Neuronal stem cell (in vitro differentiated cells): ENCODE results near the gene OR7G3.

ENCODE experiments used
- DNase-seq: peaks from one replicate; pipeline ENCODE4 v3.0.0-alpha.2; 2013; ENCODE audit warnings: low spot score
- H2AFZ ChIP-seq: one replicate; pipeline ENCODE4 v1.6.1; 2013; ENCODE audit warnings: mild to moderate bottlenecking, low read length, inconsistent platforms
- H2AK5ac ChIP-seq: 2 replicates; pipeline ENCODE4 v1.6.1; 2013; ENCODE audit warnings: low read depth, mild to moderate bottlenecking, inconsistent platforms, low read length, moderate library complexity, mixed read lengths
- H2BK120ac ChIP-seq: 2 replicates; pipeline ENCODE4 v1.6.1; 2013; ENCODE audit warnings: low read depth, mild to moderate bottlenecking, inconsistent platforms, low read length, moderate library complexity, mixed read lengths
- H2BK12ac ChIP-seq: one replicate; pipeline ENCODE4 v1.6.1; 2013; ENCODE audit warnings: low read length, inconsistent platforms
- H2BK15ac ChIP-seq: 2 replicates; pipeline ENCODE4 v1.6.1; 2013; ENCODE audit warnings: mild to moderate bottlenecking, low read length, inconsistent platforms, mixed read lengths
- H2BK5ac ChIP-seq: one replicate; pipeline ENCODE4 v1.6.1; 2013; ENCODE audit warnings: inconsistent platforms, mild to moderate bottlenecking, low read length, moderate library complexity
- H3K14ac ChIP-seq: one replicate; pipeline ENCODE4 v1.6.1; 2013; ENCODE audit warnings: low read length, inconsistent platforms
- H3K18ac ChIP-seq: 2 replicates; pipeline ENCODE4 v1.6.1; 2013; ENCODE audit warnings: low read length, inconsistent platforms
- H3K23ac ChIP-seq: 2 replicates; pipeline ENCODE4 v1.6.1; 2013; ENCODE audit warnings: low read depth, mild to moderate bottlenecking, mixed read lengths, low read length, inconsistent platforms; ENCODE audit not compliant: poor library complexity
- H3K27ac ChIP-seq: replicated peaks from 3 replicates; pipeline ENCODE4 v1.5.1; 2013; ENCODE audit warnings: low read length, inconsistent platforms
- H3K27me3 ChIP-seq, 3 experiments: 2 replicates each; pipeline ENCODE4 v1.6.1; 2013; ENCODE audit warnings: low read length in 3 of 3, mild to moderate bottlenecking in 2 of 3, inconsistent platforms in 1 of 3, low read depth in 1 of 3, mixed read lengths in 1 of 3, moderate library complexity in 1 of 3; ENCODE audit not compliant: control insufficient read depth in 3 of 3, insufficient read depth in 3 of 3
- H3K36me3 ChIP-seq, 2 donors: replicated peaks in 1 of 2; 2 replicates each; pipeline ENCODE4 v1.6.1; 2013; ENCODE audit warnings: low read length in 2 of 2; ENCODE audit not compliant: control insufficient read depth in 2 of 2, insufficient read depth in 2 of 2
- H3K4ac ChIP-seq: 2 replicates; pipeline ENCODE4 v1.6.1; 2013; ENCODE audit warnings: inconsistent platforms, mild to moderate bottlenecking, low read length, moderate library complexity
- H3K4me1 ChIP-seq, 2 donors: 1 replicate in 1 of 2; 2 replicates in 1 of 2; pipeline ENCODE4 v1.6.1; 2013; ENCODE audit warnings: low read length in 2 of 2, low read depth in 1 of 2; ENCODE audit not compliant: control insufficient read depth in 2 of 2, insufficient read depth in 1 of 2
- H3K4me2 ChIP-seq: one replicate; pipeline ENCODE4 v1.6.1; 2013; ENCODE audit warnings: mild to moderate bottlenecking, low read length, inconsistent platforms; ENCODE audit not compliant: insufficient read depth, poor library complexity, severe bottlenecking
- H3K4me3 ChIP-seq, 2 donors: 2 replicates each; pipeline ENCODE4 v1.5.1; 2013; ENCODE audit warnings: low read length in 2 of 2, mild to moderate bottlenecking in 2 of 2, inconsistent platforms in 1 of 2, moderate library complexity in 1 of 2
- H3K79me1 ChIP-seq: one replicate; pipeline ENCODE4 v1.6.1; 2013; ENCODE audit warnings: low read depth, mild to moderate bottlenecking, inconsistent platforms, low read length, moderate library complexity
- H3K9ac ChIP-seq: one replicate; pipeline ENCODE4 v1.6.1; 2013; ENCODE audit warnings: mild to moderate bottlenecking, low read depth, low read length, inconsistent platforms; ENCODE audit not compliant: poor library complexity
- H3K9me3 ChIP-seq, 2 donors: replicated peaks in 1 of 2; 2 replicates each; pipeline versions ENCODE3 to v1.6.1; 2013; ENCODE audit warnings: low read length in 2 of 2, mild to moderate bottlenecking in 2 of 2, inconsistent platforms in 1 of 2, low read depth in 1 of 2, mixed read lengths in 1 of 2, moderate library complexity in 1 of 2; ENCODE audit not compliant: control insufficient read depth in 2 of 2, insufficient read depth in 1 of 2
- H4K8ac ChIP-seq: one replicate; pipeline ENCODE4 v1.6.1; 2013; ENCODE audit warnings: low read depth, mild to moderate bottlenecking, inconsistent platforms, low read length, moderate library complexity
- H4K91ac ChIP-seq: one replicate; pipeline ENCODE4 v1.6.1; 2013; ENCODE audit warnings: low read length, low read depth, mild to moderate bottlenecking, inconsistent platforms; ENCODE audit not compliant: poor library complexity
- WGBS, 2 donors: extraction: QIAGEN DNeasy Blood & Tissue Kit; methylation state at CpG; one replicate each; pipeline ENCODE4 v1.1.7; 2013; ENCODE audit warnings: missing lambda C conversion rate in 2 of 2, mixed read lengths in 1 of 2; ENCODE audit not compliant: insufficient read length in 2 of 2, insufficient replicate concordance in 1 of 2; ENCODE audit errors: extremely low coverage in 2 of 2; 5-methylcytosine and 5-hydroxymethylcytosine counted together

The OR7G3 gene

GRCh38 chr19:9155591-9155990 lies 28.8 kb upstream of the OR7G3 start:
- no peak for DNase-seq
- WGBS, 2 donors = no CpG with 5 or more reads among the region's 4 CpGs
- peaks cover 60 to 89% of the 10 kb centered on the region in 2 donors for H3K36me3 ChIP-seq
- H3K4me2 ChIP-seq = no peak overlapping the region
- no peak overlapping the region for H2AK5ac ChIP-seq
- no peak overlapping the region for H2BK12ac ChIP-seq
- no peak overlapping the region for H2AFZ ChIP-seq
- no peaks in the 10 kb centered on the region for H3K4me1 ChIP-seq
- no peaks in the 10 kb centered on the region for H3K27me3 ChIP-seq
- no peak overlapping the region for H3K4ac ChIP-seq
- H2BK5ac ChIP-seq = no peak overlapping the region
- no peak overlapping the region for H3K27ac ChIP-seq
- H3K23ac ChIP-seq = no peak overlapping the region
- H3K14ac ChIP-seq = no peak overlapping the region
- H3K9me3 ChIP-seq = peaks cover 56 to 94% of the 10 kb centered on the region in 2 donors
- H4K91ac ChIP-seq = no peak overlapping the region
- no peak overlapping the region for H4K8ac ChIP-seq
- no peak overlapping the region for H3K18ac ChIP-seq
- H3K4me3 ChIP-seq = no peak overlapping the region
- no peak overlapping the region for H2BK15ac ChIP-seq
- no peak overlapping the region for H3K9ac ChIP-seq
- peaks cover 2% of the 10 kb centered on the region for H3K79me1 ChIP-seq
- no peak overlapping the region for H2BK120ac ChIP-seq

DNA sequence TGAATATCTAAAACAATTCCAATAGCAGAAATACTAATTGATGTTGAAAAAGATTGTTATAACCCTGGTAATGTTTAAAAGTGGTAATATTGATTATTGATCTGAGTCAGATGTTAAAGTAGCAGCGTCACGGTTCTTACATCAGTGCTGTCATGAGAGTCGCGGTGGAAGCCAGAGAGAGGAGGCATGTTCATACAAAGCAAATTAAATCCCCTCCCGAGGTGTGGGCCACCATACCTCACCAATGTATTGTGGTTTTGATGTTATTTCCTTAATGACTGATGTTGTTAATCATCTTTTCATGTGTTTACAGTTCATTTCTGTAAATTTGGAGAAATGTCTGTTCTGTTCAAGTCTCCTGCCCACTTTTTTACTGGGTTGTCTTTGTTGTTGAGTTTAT lies 24.6 kb upstream of the OR7G3 start:
- Histone ChIP-seq H3K36me3 (peaks cover 37 to 72% of the 10 kb centered on the region in 2 donors), H3K9me3 (peaks cover 52 to 93% of the 10 kb centered on the region in 2 donors)
- WGBS, 2 donors = no CpG with 5 or more reads among the region's 5 CpGs

GRCh38 chr19:9150650-9151049 lies 23.9 kb upstream of the OR7G3 start:
- Histone ChIP-seq H2BK12ac (no peak overlapping the region), H3K79me1 (peaks cover 19% of the 10 kb centered on the region), H2AFZ (no peak overlapping the region), H3K4me3 (no peak overlapping the region), H2BK15ac (no peak overlapping the region), H3K27me3 (no peaks in the 10 kb centered on the region), H3K4me2 (no peak overlapping the region), H3K9ac (no peak overlapping the region), H3K23ac (peak overlapping the region; percentile 17), H4K91ac (no peak overlapping the region), H3K4ac (no peak overlapping the region), H3K14ac (no peak overlapping the region), H3K27ac (no peak overlapping the region), H4K8ac (no peak overlapping the region), H2BK5ac (no peak overlapping the region), H2AK5ac (no peak overlapping the region), H3K9me3 (peaks cover 47 to 92% of the 10 kb centered on the region in 2 donors), H3K4me1 (no peaks in the 10 kb centered on the region), H3K36me3 (peaks cover 31 to 65% of the 10 kb centered on the region in 2 donors), H2BK120ac (no peak overlapping the region), H3K18ac (no peak overlapping the region)
- no peak for DNase-seq
- WGBS, 2 donors = no CpG with 5 or more reads among the region's 5 CpGs

More for the DNA sequence above, 24.6 kb upstream of the OR7G3 start:
- Histone ChIP-seq H3K27me3 (no peaks in the 10 kb centered on the region), H3K14ac (no peak overlapping the region), H2BK12ac (no peak overlapping the region), H2BK120ac (no peak overlapping the region), H3K27ac (no peak overlapping the region), H2AK5ac (no peak overlapping the region), H3K18ac (no peak overlapping the region), H3K4me3 (no peak overlapping the region), H2BK15ac (no peak overlapping the region), H4K8ac (no peak overlapping the region), H2BK5ac (no peak overlapping the region), H2AFZ (no peak overlapping the region), H3K9ac (no peak overlapping the region), H3K79me1 (peaks cover 17% of the 10 kb centered on the region), H3K4me2 (no peak overlapping the region), H3K4ac (no peak overlapping the region), H3K23ac (no peak overlapping the region), H4K91ac (no peak overlapping the region), H3K4me1 (no peaks in the 10 kb centered on the region)
- no peak for DNase-seq

DNA sequence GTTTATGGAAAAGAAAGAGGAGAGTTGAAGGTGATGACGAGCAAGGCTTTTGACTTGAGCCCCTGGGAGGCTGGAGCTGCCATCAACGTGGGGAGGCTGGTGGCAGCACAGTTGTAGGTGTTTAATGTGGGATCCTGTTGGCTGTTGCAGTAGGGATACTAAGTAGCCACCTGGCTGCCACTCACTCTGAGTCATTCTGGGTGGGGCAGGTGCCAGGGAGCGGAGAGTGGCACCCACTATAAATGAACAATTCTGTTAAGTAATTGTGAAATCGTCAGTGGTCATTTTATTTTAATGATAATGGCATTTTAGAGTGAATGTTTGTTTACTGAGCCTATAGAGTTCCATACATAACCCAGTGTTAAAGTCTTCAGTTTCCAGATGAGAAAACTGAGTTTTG lies 23.2 kb upstream of the OR7G3 start:
- Histone ChIP-seq H3K9me3 (peaks cover 46 to 92% of the 10 kb centered on the region in 2 donors), H4K8ac (no peak overlapping the region)

More for the DNA sequence above, 23.2 kb upstream of the OR7G3 start:
- H4K91ac ChIP-seq = no peak overlapping the region
- H2AFZ ChIP-seq = no peak overlapping the region
- peaks cover 19% of the 10 kb centered on the region for H3K79me1 ChIP-seq
- no peaks in the 10 kb centered on the region for H3K4me1 ChIP-seq
- H3K4me2 ChIP-seq = no peak overlapping the region
- no peak overlapping the region for H2BK12ac ChIP-seq
- H3K14ac ChIP-seq = no peak overlapping the region
- no peak overlapping the region for H3K27ac ChIP-seq
- H3K27me3 ChIP-seq = no peaks in the 10 kb centered on the region
- no peak overlapping the region for H2BK120ac ChIP-seq
- no CpG with 5 or more reads among the region's 4 CpGs for WGBS, 2 donors
- H2BK15ac ChIP-seq = no peak overlapping the region
- no peak overlapping the region for H3K18ac ChIP-seq
- H3K23ac ChIP-seq = no peak overlapping the region
- no peak overlapping the region for H2BK5ac ChIP-seq
- H3K36me3 ChIP-seq = peaks cover 27 to 63% of the 10 kb centered on the region in 2 donors
- H3K4ac ChIP-seq = no peak overlapping the region
- H3K4me3 ChIP-seq = no peak overlapping the region
- DNase-seq = no peak
- H2AK5ac ChIP-seq = no peak overlapping the region
- H3K9ac ChIP-seq = no peak overlapping the region
